K562 (cell line): ENCODE data around the gene USP8. TPM values are rescaled to one million over a fixed set of nuclear protein-coding genes. Genes with fewer than 3 reads are reported as not detected.
A peak's percentile ranks its signal among the peaks of the same experiment; 100 is the strongest.

ENCODE experiments used
- BCL6 ChIP-seq: fragments of 250-450 bp; sonication (Bioruptor Pico); IDR thresholded peaks from 2 replicates; pipeline ENCODE4 v1.4.0; 2020
- CC2D1A ChIP-seq: fragments of 450-650 bp; IDR thresholded peaks from 2 replicates; pipeline ENCODE4 v1.6.1; 2017; ENCODE audit warnings: mild to moderate bottlenecking
- DIDO1 ChIP-seq: fragments of 450-650 bp; IDR thresholded peaks from 2 replicates; pipeline ENCODE4 v1.6.1; 2016; ENCODE audit warnings: low read depth, missing biosample characterization, missing genetic modification characterization
- ETV1 ChIP-seq: fragments of 450-650 bp; conservative IDR thresholded peaks from 2 replicates; pipeline ENCODE4 v1.6.1; 2016; ENCODE audit warnings: missing genetic modification characterization, control low read depth, low read depth, missing compliant biosample characterization
- LARP7 ChIP-seq: fragments of 450-650 bp; IDR thresholded peaks from 2 replicates; pipeline ENCODE4 v1.6.1; 2016
- MXI1 ChIP-seq: IDR thresholded peaks from 2 replicates; pipeline ENCODE4 v1.6.1; 2011; ENCODE audit warnings: low read depth, mild to moderate bottlenecking, improper control_type of control experiment, low read length
- NRF1 ChIP-seq, 2 experiments: fragments of 450-650 bp; IDR thresholded peaks in 1 of 2; conservative IDR thresholded peaks in 1 of 2; 2 replicates each; pipeline ENCODE4 v1.6.1; 2014; ENCODE audit warnings: mild to moderate bottlenecking in 2 of 2
- RHOXF2B ChIP-seq: fragments of 250-450 bp; sonication (Bioruptor Pico); conservative IDR thresholded peaks from 2 replicates; pipeline ENCODE4 v1.5.1; 2021
- SIN3A ChIP-seq, 2 experiments: fragments of 150-350 bp in 1 of 2; IDR thresholded peaks; 2 replicates each; pipeline ENCODE4 v1.6.1; 2011 to 2016; ENCODE audit warnings: borderline replicate concordance in 2 of 2, low read depth in 2 of 2, low read length in 2 of 2, mild to moderate bottlenecking in 2 of 2, moderate library complexity in 2 of 2; ENCODE audit not compliant: control insufficient read depth in 1 of 2
- ZKSCAN8 ChIP-seq: fragments of 200-800 bp; sonication (Bioruptor generic); IDR thresholded peaks from 2 replicates; pipeline ENCODE4 v1.6.1; 2016; ENCODE audit warnings: missing genetic modification characterization, missing compliant biosample characterization
- ZNF12 ChIP-seq: sonication (generic); formaldehyde crosslinking; IDR thresholded peaks from 2 replicates; pipeline ENCODE4 v1.4.0; 2020; ENCODE audit warnings: mild to moderate bottlenecking, missing genetic modification reagents
- ZNF3 ChIP-seq: fragments of 250-450 bp; sonication (Bioruptor Pico); IDR thresholded peaks from 2 replicates; pipeline ENCODE4 v1.5.0; 2021; ENCODE audit warnings: mild to moderate bottlenecking, moderate library complexity
- ZNF79 ChIP-seq: fragments of 250-450 bp; sonication (Bioruptor Pico); IDR thresholded peaks from 2 replicates; pipeline ENCODE4 v1.4.0; 2020; ENCODE audit warnings: low read depth, mild to moderate bottlenecking, moderate library complexity
- polyA plus RNA-seq, 8 experiments: library from polyadenylated mRNA; depleted of rRNA in 4 of 8; stranded (reverse) in 5 of 8; unstranded in 3 of 8; fragments of >200 nt; fragmentation: Nextera tagmentation in 2 of 8; fragmentation: Illumina TruSeq in 1 of 8; extraction: Ambion mirVana in 2 of 8; extraction: Trizol in 1 of 8; gene quantifications; 2 replicates each; pipeline versions ENCODE4 v1.2.1 to v1.2.3, GENCODE V29; 2011 to 2014; ENCODE audit warnings: inconsistent platforms in 1 of 8, missing spikeins in 1 of 8
- total RNA-seq, 7 experiments: library from RNA; depleted of rRNA in 6 of 7; stranded (reverse); fragments of >200 nt in 6 of 7; fragmentation: Illumina TruSeq in 2 of 7; extraction: Trizol in 2 of 7; gene quantifications; 2 replicates each; pipeline versions ENCODE4 v1.2.1 to v1.2.3, GENCODE V29; 2011 to 2021; ENCODE audit warnings: low replicate concordance in 1 of 7
- TF ChIP-seq, protein P1 (sequence below), 2 experiments: fragments of 450-650 bp; IDR thresholded peaks; 2 replicates each; pipeline ENCODE4 v1.6.1; 2016; ENCODE audit warnings: mild to moderate bottlenecking in 2 of 2, borderline replicate concordance in 1 of 2, low read depth in 1 of 2, moderate library complexity in 1 of 2
- TF ChIP-seq, protein P2 (sequence below): fragments of 450-650 bp; IDR thresholded peaks from 2 replicates; pipeline ENCODE4 v1.6.1; 2017; ENCODE audit warnings: antibody characterized with exemption, mild to moderate bottlenecking

The USP8 gene
- total and polyA plus RNA-seq, 9 of the 15 experiments (the other 6 are each of a cell fraction or from before 2014, with no cell fraction given): 35.1 to 58.4 (median 46.1) TPM

GRCh38 chr15:50424066-50424890, at the start of gene USP8 (continued):
- TF ChIP-seq, protein P1, sequence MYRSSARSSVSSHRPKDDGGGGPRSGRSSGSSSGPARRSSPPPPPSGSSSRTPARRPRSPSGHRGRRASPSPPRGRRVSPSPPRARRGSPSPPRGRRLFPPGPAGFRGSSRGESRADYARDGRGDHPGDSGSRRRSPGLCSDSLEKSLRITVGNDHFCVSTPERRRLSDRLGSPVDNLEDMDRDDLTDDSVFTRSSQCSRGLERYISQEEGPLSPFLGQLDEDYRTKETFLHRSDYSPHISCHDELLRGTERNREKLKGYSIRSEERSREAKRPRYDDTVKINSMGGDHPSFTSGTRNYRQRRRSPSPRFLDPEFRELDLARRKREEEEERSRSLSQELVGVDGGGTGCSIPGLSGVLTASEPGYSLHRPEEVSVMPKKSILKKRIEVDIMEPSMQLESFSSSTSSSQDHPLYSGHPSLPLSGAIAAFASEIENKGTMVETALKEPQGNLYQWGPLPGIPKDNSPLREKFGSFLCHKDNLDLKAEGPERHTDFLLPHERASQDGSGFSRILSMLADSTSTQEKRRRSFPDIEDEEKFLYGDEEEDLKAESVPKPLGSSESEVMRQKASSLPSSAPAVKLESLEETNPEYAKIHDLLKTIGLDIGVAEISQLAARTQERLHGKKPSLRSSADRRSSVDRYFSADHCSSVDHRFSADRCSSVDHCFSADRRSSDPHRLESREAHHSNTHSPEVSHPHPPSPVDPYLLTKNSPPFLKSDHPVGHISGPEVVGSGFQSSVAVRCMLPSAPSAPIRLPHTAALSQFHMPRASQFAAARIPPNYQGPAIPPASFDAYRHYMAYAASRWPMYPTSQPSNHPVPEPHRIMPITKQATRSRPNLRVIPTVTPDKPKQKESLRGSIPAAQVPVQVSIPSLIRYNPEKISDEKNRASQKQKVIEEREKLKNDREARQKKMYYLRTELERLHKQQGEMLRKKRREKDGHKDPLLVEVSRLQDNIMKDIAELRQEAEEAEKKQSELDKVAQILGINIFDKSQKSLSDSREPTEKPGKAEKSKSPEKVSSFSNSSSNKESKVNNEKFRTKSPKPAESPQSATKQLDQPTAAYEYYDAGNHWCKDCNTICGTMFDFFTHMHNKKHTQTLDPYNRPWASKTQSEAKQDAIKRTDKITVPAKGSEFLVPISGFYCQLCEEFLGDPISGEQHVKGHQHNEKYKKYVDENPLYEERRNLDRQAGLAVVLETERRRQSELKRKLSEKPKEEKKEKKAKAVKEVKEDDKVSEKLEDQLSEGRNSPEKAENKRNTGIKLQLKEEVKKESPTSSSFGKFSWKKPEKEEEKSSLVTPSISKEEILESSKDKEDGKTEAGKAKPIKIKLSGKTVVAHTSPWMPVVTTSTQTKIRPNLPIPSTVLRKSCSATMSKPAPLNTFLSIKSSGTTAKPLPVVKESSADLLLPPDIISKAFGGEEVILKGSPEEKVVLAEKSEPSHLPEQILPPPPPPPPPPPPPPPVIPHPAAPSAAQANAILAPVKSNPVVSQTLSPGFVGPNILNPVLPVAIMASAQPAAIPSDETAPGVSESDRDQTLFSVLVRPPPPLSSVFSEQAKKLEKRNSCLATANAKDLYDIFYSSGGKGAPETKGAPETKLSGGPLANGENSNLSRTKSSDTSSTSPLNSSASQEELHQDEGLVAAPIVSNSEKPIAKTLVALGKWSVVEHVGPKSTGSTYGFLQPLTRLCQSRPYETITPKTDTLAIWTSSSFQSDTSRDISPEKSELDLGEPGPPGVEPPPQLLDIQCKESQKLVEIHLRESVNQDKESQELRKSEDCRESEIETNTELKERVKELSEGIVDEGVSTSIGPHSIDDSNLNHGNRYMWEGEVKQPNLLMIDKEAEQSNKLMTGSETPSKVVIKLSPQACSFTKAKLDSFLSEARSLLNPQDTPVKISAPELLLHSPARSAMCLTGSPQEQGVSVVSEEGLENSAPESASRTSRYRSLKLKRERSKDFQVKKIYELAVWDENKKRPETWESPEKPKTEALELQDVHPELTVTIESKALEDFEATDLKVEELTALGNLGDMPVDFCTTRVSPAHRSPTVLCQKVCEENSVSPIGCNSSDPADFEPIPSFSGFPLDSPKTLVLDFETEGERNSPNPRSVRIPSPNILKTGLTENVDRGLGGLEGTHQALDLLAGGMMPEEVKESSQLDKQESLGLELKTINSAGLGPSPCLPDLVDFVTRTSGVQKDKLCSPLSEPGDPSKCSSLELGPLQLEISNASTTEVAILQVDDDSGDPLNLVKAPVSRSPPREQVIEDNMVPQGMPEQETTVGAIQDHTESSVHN (IDR thresholded peaks at IDR 0.05; ENCODE audit: borderline replicate concordance in 1 of 2, low read depth in 1 of 2): 0 out of 4 replicates have a peak, but pooled peaks of 1 of the 2 experiments have one; percentile 39
- no peak for TF ChIP-seq CC2D1A
- TF ChIP-seq LARP7: no peak
- TF ChIP-seq DIDO1: 0 out of 2 replicates have a peak, but pooled peaks have one; percentile 27
- peak; percentile 54 for TF ChIP-seq ETV1 (tag)
- no peak for TF ChIP-seq MXI1
- peak in 1 of 2 experiments; percentile 86; a peak in 2 of 4 replicates for TF ChIP-seq SIN3A (IDR thresholded peaks at IDR 0.05; ENCODE audit: borderline replicate concordance in 2 of 2, control insufficient read depth in 1 of 2, low read depth in 2 of 2, low read length in 2 of 2)
- no peak for TF ChIP-seq ZKSCAN8
- TF ChIP-seq ZNF3 (CRISPR knock-in tag): no peak
- no peak for TF ChIP-seq RHOXF2B (CRISPR knock-in tag)
- TF ChIP-seq NRF1 (conservative IDR thresholded peaks at IDR 0.05 in 1 of 2, IDR thresholded peaks at IDR 0.05 in 1 of 2): peak; percentile 76 to 81
- no peak for TF ChIP-seq BCL6 (CRISPR knock-in tag)
- 0 out of 2 replicates have a peak, but pooled peaks have one; percentile 53 for TF ChIP-seq ZNF12 (CRISPR knock-in tag)
- no peak for TF ChIP-seq ZNF79
- TF ChIP-seq, protein P2, sequence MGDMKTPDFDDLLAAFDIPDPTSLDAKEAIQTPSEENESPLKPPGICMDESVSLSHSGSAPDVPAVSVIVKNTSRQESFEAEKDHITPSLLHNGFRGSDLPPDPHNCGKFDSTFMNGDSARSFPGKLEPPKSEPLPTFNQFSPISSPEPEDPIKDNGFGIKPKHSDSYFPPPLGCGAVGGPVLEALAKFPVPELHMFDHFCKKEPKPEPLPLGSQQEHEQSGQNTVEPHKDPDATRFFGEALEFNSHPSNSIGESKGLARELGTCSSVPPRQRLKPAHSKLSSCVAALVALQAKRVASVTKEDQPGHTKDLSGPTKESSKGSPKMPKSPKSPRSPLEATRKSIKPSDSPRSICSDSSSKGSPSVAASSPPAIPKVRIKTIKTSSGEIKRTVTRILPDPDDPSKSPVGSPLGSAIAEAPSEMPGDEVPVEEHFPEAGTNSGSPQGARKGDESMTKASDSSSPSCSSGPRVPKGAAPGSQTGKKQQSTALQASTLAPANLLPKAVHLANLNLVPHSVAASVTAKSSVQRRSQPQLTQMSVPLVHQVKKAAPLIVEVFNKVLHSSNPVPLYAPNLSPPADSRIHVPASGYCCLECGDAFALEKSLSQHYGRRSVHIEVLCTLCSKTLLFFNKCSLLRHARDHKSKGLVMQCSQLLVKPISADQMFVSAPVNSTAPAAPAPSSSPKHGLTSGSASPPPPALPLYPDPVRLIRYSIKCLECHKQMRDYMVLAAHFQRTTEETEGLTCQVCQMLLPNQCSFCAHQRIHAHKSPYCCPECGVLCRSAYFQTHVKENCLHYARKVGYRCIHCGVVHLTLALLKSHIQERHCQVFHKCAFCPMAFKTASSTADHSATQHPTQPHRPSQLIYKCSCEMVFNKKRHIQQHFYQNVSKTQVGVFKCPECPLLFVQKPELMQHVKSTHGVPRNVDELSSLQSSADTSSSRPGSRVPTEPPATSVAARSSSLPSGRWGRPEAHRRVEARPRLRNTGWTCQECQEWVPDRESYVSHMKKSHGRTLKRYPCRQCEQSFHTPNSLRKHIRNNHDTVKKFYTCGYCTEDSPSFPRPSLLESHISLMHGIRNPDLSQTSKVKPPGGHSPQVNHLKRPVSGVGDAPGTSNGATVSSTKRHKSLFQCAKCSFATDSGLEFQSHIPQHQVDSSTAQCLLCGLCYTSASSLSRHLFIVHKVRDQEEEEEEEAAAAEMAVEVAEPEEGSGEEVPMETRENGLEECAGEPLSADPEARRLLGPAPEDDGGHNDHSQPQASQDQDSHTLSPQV: no peak; the same call in 1 of the 2 replicates
